ENCODE measurements around the gene COMTD1. TPM values are rescaled to one million over a fixed set of nuclear protein-coding genes. Genes with fewer than 3 reads are reported as not detected.
A peak's percentile ranks its signal among the peaks of the same experiment; 100 is the strongest.

Gene COMTD1
- total RNA-seq, 3 donors from 2014 or later (not counting 1 experiment from before 2014, with no cell fraction given) = 19.9 to 25.1 (median 20.1) TPM

DNA sequence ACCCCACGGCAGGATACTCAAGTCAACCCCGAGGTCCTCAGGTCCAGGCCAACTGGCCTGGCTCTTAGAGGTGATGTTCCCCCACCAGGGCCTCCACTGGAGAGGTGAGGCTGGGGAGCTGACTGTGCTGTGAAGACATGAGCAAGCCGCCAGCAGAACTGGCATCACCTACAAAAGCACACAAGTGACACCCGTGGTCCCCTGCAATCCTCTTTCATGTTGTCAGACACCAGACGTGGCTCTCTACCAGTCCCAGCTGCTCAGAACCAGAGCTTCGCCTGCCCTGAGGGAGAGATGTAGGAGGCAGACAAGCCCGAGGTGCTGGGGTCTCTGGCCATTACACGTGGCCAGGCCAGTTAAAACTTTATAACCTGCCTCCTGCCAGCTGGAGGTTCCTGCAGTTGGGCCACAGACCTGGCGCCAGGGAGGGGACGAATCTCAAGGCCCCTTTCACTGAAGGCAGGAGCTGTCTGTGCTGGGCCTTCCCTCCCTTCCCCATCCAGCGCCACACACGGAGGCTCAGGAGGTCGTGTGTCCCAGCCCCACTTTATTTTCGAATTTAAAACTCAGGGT, 2.2 kb downstream of the COMTD1 start:
- 66% methylated on average over 14 of the region's 14 CpGs for WGBS (ENCODE audit: insufficient coverage)
- peaks cover 32% of the 10 kb centered on the region for H3K36me3 ChIP-seq (ENCODE audit: control insufficient read depth, insufficient read depth, low read length)
- H3K36me3 Mint-ChIP-seq = peaks cover 6% of the 10 kb centered on the region
- peak overlapping the region; percentile 63 for H3K4me3 Mint-ChIP-seq
- ATAC-seq (no peak), DNase-seq (peak in 1 of 2 donors; percentile 39)
- peaks cover 20 to 21% of the 10 kb centered on the region in 2 donors for H3K4me1 Mint-ChIP-seq
- no peaks in the 10 kb centered on the region for H3K27me3 ChIP-seq (ENCODE audit: control insufficient read depth, insufficient read depth, low read length)
- no peaks in the 10 kb centered on the region for H3K27me3 Mint-ChIP-seq (ENCODE audit: low read depth in 2 of 2)
- H3K27ac ChIP-seq (ENCODE audit: low read length) = peak overlapping the region; percentile 87
- intact Hi-C loops (cut with micrococcal nuclease) = loop anchor here (1.0 to 2.0 kb wide), 2 partner anchors 23 to 123 kb away; partner anchors contain the start of genes SAMD8 and VDAC2
- H3K4me3 ChIP-seq (ENCODE audit: low read length) = peak overlapping the region; percentile 31
- no peaks in the 10 kb centered on the region for H3K9me3 ChIP-seq (ENCODE audit: control insufficient read depth, insufficient read depth, low read length)
- TF ChIP-seq, protein P1, sequence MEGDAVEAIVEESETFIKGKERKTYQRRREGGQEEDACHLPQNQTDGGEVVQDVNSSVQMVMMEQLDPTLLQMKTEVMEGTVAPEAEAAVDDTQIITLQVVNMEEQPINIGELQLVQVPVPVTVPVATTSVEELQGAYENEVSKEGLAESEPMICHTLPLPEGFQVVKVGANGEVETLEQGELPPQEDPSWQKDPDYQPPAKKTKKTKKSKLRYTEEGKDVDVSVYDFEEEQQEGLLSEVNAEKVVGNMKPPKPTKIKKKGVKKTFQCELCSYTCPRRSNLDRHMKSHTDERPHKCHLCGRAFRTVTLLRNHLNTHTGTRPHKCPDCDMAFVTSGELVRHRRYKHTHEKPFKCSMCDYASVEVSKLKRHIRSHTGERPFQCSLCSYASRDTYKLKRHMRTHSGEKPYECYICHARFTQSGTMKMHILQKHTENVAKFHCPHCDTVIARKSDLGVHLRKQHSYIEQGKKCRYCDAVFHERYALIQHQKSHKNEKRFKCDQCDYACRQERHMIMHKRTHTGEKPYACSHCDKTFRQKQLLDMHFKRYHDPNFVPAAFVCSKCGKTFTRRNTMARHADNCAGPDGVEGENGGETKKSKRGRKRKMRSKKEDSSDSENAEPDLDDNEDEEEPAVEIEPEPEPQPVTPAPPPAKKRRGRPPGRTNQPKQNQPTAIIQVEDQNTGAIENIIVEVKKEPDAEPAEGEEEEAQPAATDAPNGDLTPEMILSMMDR (IDR thresholded peaks at IDR 0.05) = no peak
- peak overlapping the region; percentile 86 to 94 for H3K27ac Mint-ChIP-seq
- no peaks in the 10 kb centered on the region for H3K9me3 Mint-ChIP-seq
- peaks cover 20% of the 10 kb centered on the region for H3K4me1 ChIP-seq (ENCODE audit: control insufficient read depth, insufficient read depth, low read length)

DNA sequence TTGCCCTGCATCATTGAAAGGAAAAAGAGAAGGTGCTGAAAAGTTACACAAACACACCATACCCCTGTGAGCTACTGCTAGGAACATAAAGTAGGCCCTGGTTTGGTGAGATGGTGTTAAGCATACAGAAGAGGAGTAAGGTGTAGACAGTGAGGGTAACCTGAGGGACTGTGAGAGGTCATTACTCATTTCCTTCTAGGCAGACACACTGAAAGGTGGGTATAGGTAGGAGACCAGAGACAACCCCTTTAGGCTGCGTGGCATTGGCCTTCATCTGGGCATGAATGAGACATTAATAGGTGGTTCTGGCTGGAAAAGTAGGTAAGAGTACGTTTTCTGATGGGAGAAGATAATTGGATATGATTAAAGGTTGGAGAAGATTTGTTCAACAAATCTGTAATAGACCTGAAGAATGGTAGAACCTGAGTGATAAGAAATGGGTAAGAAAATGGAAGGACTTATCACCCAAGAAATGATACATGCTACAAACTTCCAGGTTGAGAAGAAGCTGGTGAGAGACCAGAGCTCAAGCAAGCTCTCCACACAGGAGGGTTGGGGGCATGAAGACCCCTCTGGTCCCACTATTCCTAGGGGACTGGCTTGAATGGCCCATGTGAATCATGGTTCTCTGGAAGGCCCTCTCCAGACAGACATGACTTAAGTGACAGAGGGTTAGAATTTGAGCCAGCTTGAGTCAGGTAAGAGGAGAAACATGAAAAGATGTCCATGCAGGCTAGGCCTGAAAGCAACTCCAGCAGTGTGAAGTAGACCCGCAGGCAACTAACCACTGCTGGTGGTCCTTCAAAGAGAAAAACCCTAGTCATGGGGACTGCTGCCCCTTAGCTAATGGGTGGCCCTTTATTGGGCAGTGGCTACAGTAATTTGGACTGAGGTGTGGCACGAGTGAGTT, 3.8 kb downstream of the COMTD1 start:
- Mint-ChIP-seq H3K4me1 (peaks cover 24 to 29% of the 10 kb centered on the region in 2 donors), H3K36me3 (peaks cover 6% of the 10 kb centered on the region), H3K9me3 (no peaks in the 10 kb centered on the region), H3K27me3 (ENCODE audit: low read depth in 2 of 2) (no peaks in the 10 kb centered on the region), H3K4me3 (peak overlapping the region; percentile 3), H3K27ac (peak overlapping the region; percentile 86 to 94)
- DNase-seq (peak in 1 of 2 donors; percentile 19), ATAC-seq (no peak)
- no peaks in the 10 kb centered on the region for H3K9me3 ChIP-seq (ENCODE audit: control insufficient read depth, insufficient read depth, low read length)
- no peak overlapping the region for H3K4me3 ChIP-seq (ENCODE audit: low read length)
- 90% methylated on average over 4 of the region's 4 CpGs for WGBS (ENCODE audit: insufficient coverage)
- H3K4me1 ChIP-seq (ENCODE audit: control insufficient read depth, insufficient read depth, low read length) = peaks cover 20% of the 10 kb centered on the region
- no peaks in the 10 kb centered on the region for H3K27me3 ChIP-seq (ENCODE audit: control insufficient read depth, insufficient read depth, low read length)
- TF ChIP-seq, protein P1 (IDR thresholded peaks at IDR 0.05) = no peak
- peak overlapping the region; percentile 2 for H3K27ac ChIP-seq (ENCODE audit: low read length)
- intact Hi-C loops (cut with micrococcal nuclease) = no loop called here
- peaks cover 41% of the 10 kb centered on the region for H3K36me3 ChIP-seq (ENCODE audit: control insufficient read depth, insufficient read depth, low read length)

DNA sequence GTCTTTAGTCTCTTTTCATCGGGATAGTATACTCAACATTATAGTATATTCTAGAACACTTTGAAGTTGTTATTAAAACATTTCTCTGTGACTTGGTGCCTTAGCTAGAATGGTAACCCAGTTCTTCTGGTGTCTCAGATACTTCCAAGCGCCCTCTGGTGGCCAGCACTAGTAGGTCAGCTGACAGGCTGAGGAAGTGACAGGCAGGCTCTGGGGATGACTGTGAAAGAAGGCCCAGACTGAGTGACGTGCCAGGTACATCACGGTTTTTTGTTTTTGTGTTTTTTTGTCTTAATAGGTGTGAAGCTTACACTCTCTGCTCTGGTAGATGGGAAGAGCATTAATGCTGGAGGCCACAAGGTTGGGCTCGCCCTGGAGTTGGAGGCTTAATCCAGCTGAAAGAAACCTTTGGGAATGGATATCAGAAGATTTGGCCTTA, 5.1 kb downstream of the COMTD1 start:
- peak; percentile 90 to 96 for DNase-seq
- Mint-ChIP-seq H3K9me3 (no peaks in the 10 kb centered on the region), H3K36me3 (peaks cover 6% of the 10 kb centered on the region), H3K4me3 (peak overlapping the region; percentile 25), H3K27me3 (ENCODE audit: low read depth in 2 of 2) (no peaks in the 10 kb centered on the region), H3K4me1 (peaks cover 20 to 24% of the 10 kb centered on the region in 2 donors), H3K27ac (peak overlapping the region; percentile 86 to 94)
- intact Hi-C loops (cut with micrococcal nuclease) = loop anchor here (1.0 kb wide), 2 partner anchors 19 to 42 kb away; no protein-coding TSS in a partner anchor
- ATAC-seq = peak; percentile 60 to 80 (median 61)
- peak overlapping the region; percentile 47 for H3K27ac ChIP-seq (ENCODE audit: low read length)
- H3K9me3 ChIP-seq (ENCODE audit: control insufficient read depth, insufficient read depth, low read length) = no peaks in the 10 kb centered on the region
- TF ChIP-seq, protein P1 (IDR thresholded peaks at IDR 0.05) = peak; percentile 86
- H3K4me3 ChIP-seq (ENCODE audit: low read length) = no peak overlapping the region
- H3K36me3 ChIP-seq (ENCODE audit: control insufficient read depth, insufficient read depth, low read length) = peaks cover 49% of the 10 kb centered on the region
- H3K4me1 ChIP-seq (ENCODE audit: control insufficient read depth, insufficient read depth, low read length) = peaks cover 16% of the 10 kb centered on the region
- no peaks in the 10 kb centered on the region for H3K27me3 ChIP-seq (ENCODE audit: control insufficient read depth, insufficient read depth, low read length)
- WGBS (ENCODE audit: insufficient coverage) = 4% methylated on average over 3 of the region's 5 CpGs

All from natural killer cell (primary cell).